ENCODE results near the gene SLC2A4RG.
A peak's percentile ranks its signal among the peaks of the same experiment; 100 is the strongest.

Gene SLC2A4RG

GRCh38 chr20:63706027-63706695 lies 33.4 kb upstream of the SLC2A4RG start:
- DNase-seq: no peak
- Histone ChIP-seq H3K4me3 (ENCODE audit: low read depth, low read length) (peak overlapping the region; percentile 77), H3K9me3 (no peaks in the 10 kb centered on the region), H3K27me3 (no peaks in the 10 kb centered on the region), H3K4me1 (no peaks in the 10 kb centered on the region; the same call in 1 of the 2 replicates), H3K36me3 (peaks cover 38% of the 10 kb centered on the region)
- no peak for TF ChIP-seq CTCF (IDR thresholded peaks at IDR 0.05; ENCODE audit: low read depth, low read length)

- Histone ChIP-seq H3K9me3 (no peaks in the 10 kb centered on the region), H3K4me3 (ENCODE audit: low read depth, low read length) (peak overlapping the region; percentile 77), H3K4me1 (no peaks in the 10 kb centered on the region; the same call in 1 of the 2 replicates), H3K36me3 (peaks cover 45% of the 10 kb centered on the region), H3K27me3 (no peaks in the 10 kb centered on the region)
- DNase-seq: peak; percentile 51
- TF ChIP-seq CTCF (IDR thresholded peaks at IDR 0.05; ENCODE audit: low read depth, low read length): peak; percentile 44
Measured at GRCh38 chr20:63706852-63707557, 32.6 kb upstream of the SLC2A4RG start.

GRCh38 chr20:63707558-63708300 lies 31.8 kb upstream of the SLC2A4RG start, which contains the start of the genes ARFRP1 and ZGPAT:
ARFRP1 (minus strand) TSS chr20:63707976; CDS start chr20:63707091, 885 bp downstream.
ZGPAT (plus strand) TSS chr20:63708039; CDS start chr20:63708581, 542 bp downstream.
- no peak for TF ChIP-seq CTCF (IDR thresholded peaks at IDR 0.05; ENCODE audit: low read depth, low read length)
- Histone ChIP-seq H3K4me3 (ENCODE audit: low read depth, low read length) (peak within 1 kb of the TSS; percentile 77), H3K4me1 (no peaks in the 10 kb centered on the region; the same call in 1 of the 2 replicates), H3K27me3 (no peaks in the 10 kb centered on the region), H3K36me3 (peaks cover 53% of the 10 kb centered on the region), H3K9me3 (no peaks in the 10 kb centered on the region)
- DNase-seq: peak; percentile 79

GRCh38 chr20:63708301-63709148 lies 31.1 kb upstream of the SLC2A4RG start:
- no peaks in the 10 kb centered on the region; the same call in 1 of the 2 replicates for H3K4me1 ChIP-seq
- no peaks in the 10 kb centered on the region for H3K9me3 ChIP-seq
- H3K27me3 ChIP-seq: no peaks in the 10 kb centered on the region
- no peak for TF ChIP-seq CTCF (IDR thresholded peaks at IDR 0.05; ENCODE audit: low read depth, low read length)
- peaks cover 58% of the 10 kb centered on the region for H3K36me3 ChIP-seq
- DNase-seq: peak; percentile 18
- H3K4me3 ChIP-seq (ENCODE audit: low read depth, low read length): peak overlapping the region; percentile 77

GRCh38 chr20:63709149-63709527 lies 30.4 kb upstream of the SLC2A4RG start:
- peak overlapping the region; percentile 77 for H3K4me3 ChIP-seq (ENCODE audit: low read depth, low read length)

More at GRCh38 chr20:63709149-63709527, 30.4 kb upstream of the SLC2A4RG start:
- DNase-seq: no peak
- H3K27me3 ChIP-seq: no peaks in the 10 kb centered on the region
- no peaks in the 10 kb centered on the region; the same call in 1 of the 2 replicates for H3K4me1 ChIP-seq
- H3K9me3 ChIP-seq: no peaks in the 10 kb centered on the region
- H3K36me3 ChIP-seq: peaks cover 61% of the 10 kb centered on the region
- no peak for TF ChIP-seq CTCF (IDR thresholded peaks at IDR 0.05; ENCODE audit: low read depth, low read length)

Data from BE2C (cell line).